ENCODE data around the gene OLR1. TPM values are rescaled to one million over a fixed set of nuclear protein-coding genes. Genes with fewer than 3 reads are reported as not detected.

Gene OLR1
- total RNA-seq, 1 experiment from 2014 or later, result 0.12 TPM

- TF ChIP-seq ELF1 (IDR thresholded peaks at IDR 0.05; ENCODE audit: borderline replicate concordance, low read depth), result no peak
- no peak for TF ChIP-seq ZNF274 (IDR thresholded peaks at IDR 0.05; ENCODE audit: low read depth, low read length)
- TF ChIP-seq TCF7L2 (IDR thresholded peaks at IDR 0.05; ENCODE audit: borderline replicate concordance, extremely low read depth, insufficient read depth, insufficient read length), result no peak
- TF ChIP-seq ATF3 (IDR thresholded peaks at IDR 0.05), result no peak
Measured at GRCh38 chr12:10196210-10196609, 24.3 kb upstream of the OLR1 start (continued).

DNA sequence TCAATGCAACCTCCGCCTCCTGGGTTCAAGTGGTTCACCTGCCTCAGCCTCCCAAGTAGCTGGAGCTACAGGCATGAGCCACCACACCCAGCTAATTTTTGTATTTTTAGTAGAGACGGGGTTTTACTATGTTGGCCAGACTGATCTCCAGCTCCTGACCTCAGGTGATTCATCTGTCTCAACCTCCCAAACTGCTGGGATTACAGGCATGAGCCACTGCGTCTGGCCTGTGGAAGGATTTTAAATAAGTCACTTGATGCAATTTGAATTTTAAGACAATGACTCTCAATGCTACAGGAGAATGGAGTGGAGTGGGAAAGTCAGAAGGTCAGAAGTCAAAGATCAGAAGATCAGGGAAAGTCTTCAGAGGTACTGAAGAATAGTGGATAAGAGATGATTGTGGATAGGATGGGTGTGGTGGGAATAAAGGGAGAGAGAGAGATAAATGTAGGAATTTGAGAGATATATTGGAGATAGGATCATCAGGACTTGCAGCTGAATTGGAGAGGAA is 22.3 kb upstream of the OLR1 start:
- no peak overlapping the region for H2AFZ ChIP-seq (ENCODE audit: low read depth, low read length, poor library complexity, severe bottlenecking)
- H3K9me2 ChIP-seq (ENCODE audit: insufficient read depth), result no peaks in the 10 kb centered on the region
- no peaks in the 10 kb centered on the region for H4K20me1 ChIP-seq (ENCODE audit: insufficient read depth)
- RAD21 ChIA-PET (ENCODE audit: low non-redundant PET in 1 of 2, low total read pairs in 2 of 2, uncharacterized antibody in 2 of 2, unreplicated experiment in 2 of 2), result no interaction called here
- no peaks in the 10 kb centered on the region for H3K36me3 ChIP-seq (ENCODE audit: control insufficient read depth in 1 of 2, insufficient read depth in 2 of 2, low read length in 2 of 2)
- no peak for DNase-seq (ENCODE audit: low read depth, low spot score)
- POLR2A ChIA-PET, result interaction anchor here (0.7 kb wide), 1 partner anchor 14 kb away, joined by 3 read pairs; no protein-coding TSS in a partner anchor
- H3K27me3 ChIP-seq (ENCODE audit: insufficient read depth, low read length), result no peaks in the 10 kb centered on the region
- H3K9me3 ChIP-seq (ENCODE audit: control insufficient read depth in 1 of 2, insufficient read depth in 1 of 2, low read depth in 1 of 2, low read length in 2 of 2), result no peaks in the 10 kb centered on the region
- H3K79me2 ChIP-seq (ENCODE audit: insufficient read depth, low read length), result no peaks in the 10 kb centered on the region
- H3K4me1 ChIP-seq (ENCODE audit: control insufficient read depth in 1 of 2, insufficient read depth in 2 of 2, low read length in 2 of 2), result peaks cover 4 to 20% of the 10 kb centered on the region in 2 experiments; a peak in 3 of 4 replicates
- H3K4me2 ChIP-seq (ENCODE audit: low read length), result no peak overlapping the region
- BruUV-seq (replicated peaks), result no TSS peak
- H3K4me3 ChIP-seq (replicated peaks in 1 of 2; ENCODE audit: low read depth in 1 of 2, low read length in 2 of 2), result no peak overlapping the region
- CTCF ChIA-PET, result interaction anchor here (1.7 kb wide), 1 partner anchor 41 kb away, joined by 4 read pairs; no protein-coding TSS in a partner anchor
- intact Hi-C loops (cut with micrococcal nuclease), result no loop called here
- H3K9ac ChIP-seq (ENCODE audit: low read length), result no peak overlapping the region
- no peak overlapping the region for H3K27ac ChIP-seq (ENCODE audit: low read depth, low read length)
- no peak for ATAC-seq
- TF ChIP-seq CBX3 (IDR thresholded peaks at IDR 0.05; ENCODE audit: low read depth), result no peak
- TF ChIP-seq CEBPB (IDR thresholded peaks at IDR 0.05; ENCODE audit: low read depth), result no peak
- no peak for TF ChIP-seq ZNF274 (IDR thresholded peaks at IDR 0.05; ENCODE audit: low read depth, low read length)
- TF ChIP-seq JUND (IDR thresholded peaks at IDR 0.05), result no peak
- no peak for TF ChIP-seq SRF (IDR thresholded peaks at IDR 0.05; ENCODE audit: low read depth)
- TF ChIP-seq ELF1 (IDR thresholded peaks at IDR 0.05; ENCODE audit: borderline replicate concordance, low read depth), result no peak

DNA sequence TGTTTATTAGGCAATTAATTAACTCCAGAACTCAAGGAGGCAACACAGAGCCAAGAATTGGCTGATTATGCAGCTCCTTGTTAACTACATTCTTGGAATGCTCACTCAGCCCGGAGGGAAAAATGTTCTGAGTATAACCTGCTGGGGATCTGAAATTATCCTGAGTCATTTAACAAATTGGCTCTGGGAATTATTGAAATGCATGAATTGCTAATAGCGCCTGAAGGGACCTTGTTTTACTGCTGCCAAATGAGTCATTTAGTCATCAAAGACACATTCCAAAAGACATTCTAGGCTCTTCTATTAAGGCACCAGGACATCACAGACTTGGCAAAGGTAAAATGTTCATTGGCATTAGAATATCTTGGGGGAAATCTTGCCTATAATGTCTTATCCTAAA is 19.9 kb upstream of the OLR1 start:
- DNase-seq (ENCODE audit: low read depth, low spot score), result no peak
- no peak overlapping the region for H3K9ac ChIP-seq (ENCODE audit: low read length)
- no peak for ATAC-seq
- H3K79me2 ChIP-seq (ENCODE audit: insufficient read depth, low read length), result no peaks in the 10 kb centered on the region
- H4K20me1 ChIP-seq (ENCODE audit: insufficient read depth), result no peaks in the 10 kb centered on the region
- no peaks in the 10 kb centered on the region for H3K9me3 ChIP-seq (ENCODE audit: control insufficient read depth in 1 of 2, insufficient read depth in 1 of 2, low read depth in 1 of 2, low read length in 2 of 2)
- peak overlapping the region; percentile 97 for H2AFZ ChIP-seq (ENCODE audit: low read depth, low read length, poor library complexity, severe bottlenecking)
- no peaks in the 10 kb centered on the region for H3K36me3 ChIP-seq (ENCODE audit: control insufficient read depth in 1 of 2, insufficient read depth in 2 of 2, low read length in 2 of 2)
- BruUV-seq (replicated peaks), result no TSS peak
- H3K4me2 ChIP-seq (ENCODE audit: low read length), result peak overlapping the region; percentile 31
- H3K4me1 ChIP-seq (ENCODE audit: control insufficient read depth in 1 of 2, insufficient read depth in 2 of 2, low read length in 2 of 2), result peaks cover 4 to 20% of the 10 kb centered on the region in 2 experiments; a peak in 3 of 4 replicates
- RAD21 ChIA-PET (ENCODE audit: low non-redundant PET in 1 of 2, low total read pairs in 2 of 2, uncharacterized antibody in 2 of 2, unreplicated experiment in 2 of 2), result no interaction called here
- POLR2A ChIA-PET, result no interaction called here
- H3K27ac ChIP-seq (ENCODE audit: low read depth, low read length), result no peak overlapping the region
- H3K9me2 ChIP-seq (ENCODE audit: insufficient read depth), result no peaks in the 10 kb centered on the region
- H3K27me3 ChIP-seq (ENCODE audit: insufficient read depth, low read length), result no peaks in the 10 kb centered on the region
- H3K4me3 ChIP-seq (replicated peaks in 1 of 2; ENCODE audit: low read depth in 1 of 2, low read length in 2 of 2), result no peak overlapping the region
- intact Hi-C loops (cut with micrococcal nuclease), result no loop called here
- CTCF ChIA-PET, result interaction anchor here (1.2 to 3.4 kb wide), 2 partner anchors 39 to 441 kb away, joined by 4 to 11 read pairs; no protein-coding TSS in a partner anchor
- TF ChIP-seq CBX3 (IDR thresholded peaks at IDR 0.05; ENCODE audit: low read depth) (no peak), ATF3 (IDR thresholded peaks at IDR 0.05) (no peak), CEBPB (IDR thresholded peaks at IDR 0.05; ENCODE audit: low read depth) (no peak), SP1 (IDR thresholded peaks at IDR 0.05; ENCODE audit: low read depth) (no peak), YY1 (IDR thresholded peaks at IDR 0.05; ENCODE audit: extremely low read depth, insufficient replicate concordance, low read depth, low read length) (no peak), POLR2AphosphoS5 (IDR thresholded peaks at IDR 0.05; ENCODE audit: low read depth, low read length) (no peak), EZH2phosphoT487 (IDR thresholded peaks at IDR 0.05; ENCODE audit: borderline replicate concordance) (no peak), EZH2 (IDR thresholded peaks at IDR 0.05) (no peak)
- TF ChIP-seq, protein P1, sequence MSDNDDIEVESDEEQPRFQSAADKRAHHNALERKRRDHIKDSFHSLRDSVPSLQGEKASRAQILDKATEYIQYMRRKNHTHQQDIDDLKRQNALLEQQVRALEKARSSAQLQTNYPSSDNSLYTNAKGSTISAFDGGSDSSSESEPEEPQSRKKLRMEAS (IDR thresholded peaks at IDR 0.05), result no peak

All from HCT116 (cell line).